OCI-LY3 (cell line): ENCODE data around the gene BZW2.

ENCODE experiments used
- H2AFZ ChIP-seq: fragments of 200-600, 300-600 bp; shearing (Covaris generic); 2 replicates; pipeline ENCODE4 v1.6.0; 2014; ENCODE audit warnings: antibody characterized with exemption, low read depth, low read length
- H3K27ac ChIP-seq: fragments of 200-600, 300-600 bp; sonication (generic); 2 replicates; pipeline ENCODE4 v1.5.1; 2014; ENCODE audit warnings: mild to moderate bottlenecking, low read length, moderate library complexity, mixed read lengths
- H3K27me3 ChIP-seq: fragments of 200-600, 300-600 bp; sonication (generic); 2 replicates; pipeline ENCODE4 v1.6.1; 2014; ENCODE audit warnings: low read depth, low read length, mixed read lengths
- H3K36me3 ChIP-seq: fragments of 200-600, 300-600 bp; sonication (generic); replicated peaks from 2 replicates; pipeline ENCODE3; 2014; ENCODE audit warnings: low read depth, low read length, mixed read lengths
- H3K4me1 ChIP-seq: fragments of 300-600, 200-600 bp; sonication (generic); 2 replicates; pipeline ENCODE4 v1.6.1; 2014; ENCODE audit warnings: low read length, mixed read lengths
- H3K4me2 ChIP-seq: fragments of 200-600, 300-600 bp; sonication (generic); 2 replicates; pipeline ENCODE4 v1.6.1; 2014; ENCODE audit warnings: low read length, mixed read lengths
- H3K4me3 ChIP-seq: fragments of 300-600, 200-600 bp; sonication (generic); 2 replicates; pipeline ENCODE4 v1.5.1; 2014; ENCODE audit warnings: antibody characterized with exemption, mild to moderate bottlenecking, low read length, moderate library complexity
- H3K79me2 ChIP-seq: fragments of 300-600, 200-600 bp; shearing (Covaris generic); 2 replicates; pipeline ENCODE4 v1.6.1; 2014; ENCODE audit warnings: mild to moderate bottlenecking, low read length, mixed read lengths
- H3K9ac ChIP-seq: fragments of 300-600, 200-600 bp; shearing (Covaris generic); 2 replicates; pipeline ENCODE4 v1.6.0; 2014; ENCODE audit warnings: mild to moderate bottlenecking, low read length, moderate library complexity
- H3K9me3 ChIP-seq: fragments of 200-600, 300-600 bp; shearing (Covaris generic); 2 replicates; pipeline ENCODE4 v1.6.1; 2014; ENCODE audit warnings: low read length, mixed read lengths; ENCODE audit not compliant: insufficient read depth
- H4K20me1 ChIP-seq: fragments of 200-600, 300-600 bp; sonication (generic); 2 replicates; pipeline ENCODE4 v1.6.1; 2016; ENCODE audit warnings: low read length, mixed read lengths; ENCODE audit not compliant: insufficient read depth
- EZH2phosphoT487 ChIP-seq: fragments of 200-600 bp; shearing (Covaris generic); IDR thresholded peaks from 2 replicates; pipeline ENCODE4 v1.6.1; 2018; ENCODE audit warnings: antibody characterized with exemption, mixed run types, low read depth
- TF ChIP-seq, protein P1 (sequence below): fragments of 200-600, 300-600 bp; sonication (generic); IDR thresholded peaks from 2 replicates; pipeline ENCODE4 v1.5.1; 2014; ENCODE audit warnings: antibody characterized with exemption, low read length, low read depth

BZW2 gene

DNA sequence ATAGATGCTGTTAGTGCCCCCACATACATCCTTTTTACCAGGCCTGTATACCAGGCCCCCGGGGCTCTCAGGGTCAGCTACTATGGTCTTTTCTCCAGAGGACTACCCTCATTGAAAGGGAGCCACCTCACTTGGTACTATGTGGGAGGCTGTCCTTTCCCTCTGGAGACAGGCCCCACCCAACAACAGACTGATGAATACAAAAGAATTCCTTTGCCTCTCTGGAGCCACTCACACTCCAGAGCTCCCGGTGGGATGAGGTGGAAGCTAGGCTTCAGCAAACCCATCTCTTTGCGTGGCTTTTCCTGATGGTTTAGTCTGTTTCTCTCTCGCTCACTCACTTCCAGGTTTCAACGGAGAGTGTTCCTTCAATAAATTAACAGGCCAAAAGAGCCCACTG lies 30.8 kb upstream of the BZW2 start:
- H3K9me3 ChIP-seq = no peaks in the 10 kb centered on the region
- H3K4me3 ChIP-seq = no peak overlapping the region
- H3K27ac ChIP-seq = no peak overlapping the region
- no peaks in the 10 kb centered on the region for H4K20me1 ChIP-seq
- no peaks in the 10 kb centered on the region for H3K79me2 ChIP-seq
- TF ChIP-seq, protein P1, sequence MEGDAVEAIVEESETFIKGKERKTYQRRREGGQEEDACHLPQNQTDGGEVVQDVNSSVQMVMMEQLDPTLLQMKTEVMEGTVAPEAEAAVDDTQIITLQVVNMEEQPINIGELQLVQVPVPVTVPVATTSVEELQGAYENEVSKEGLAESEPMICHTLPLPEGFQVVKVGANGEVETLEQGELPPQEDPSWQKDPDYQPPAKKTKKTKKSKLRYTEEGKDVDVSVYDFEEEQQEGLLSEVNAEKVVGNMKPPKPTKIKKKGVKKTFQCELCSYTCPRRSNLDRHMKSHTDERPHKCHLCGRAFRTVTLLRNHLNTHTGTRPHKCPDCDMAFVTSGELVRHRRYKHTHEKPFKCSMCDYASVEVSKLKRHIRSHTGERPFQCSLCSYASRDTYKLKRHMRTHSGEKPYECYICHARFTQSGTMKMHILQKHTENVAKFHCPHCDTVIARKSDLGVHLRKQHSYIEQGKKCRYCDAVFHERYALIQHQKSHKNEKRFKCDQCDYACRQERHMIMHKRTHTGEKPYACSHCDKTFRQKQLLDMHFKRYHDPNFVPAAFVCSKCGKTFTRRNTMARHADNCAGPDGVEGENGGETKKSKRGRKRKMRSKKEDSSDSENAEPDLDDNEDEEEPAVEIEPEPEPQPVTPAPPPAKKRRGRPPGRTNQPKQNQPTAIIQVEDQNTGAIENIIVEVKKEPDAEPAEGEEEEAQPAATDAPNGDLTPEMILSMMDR = no peak
- no peak for TF ChIP-seq EZH2phosphoT487
- no peak overlapping the region for H3K4me2 ChIP-seq
- H3K27me3 ChIP-seq = no peaks in the 10 kb centered on the region
- peaks cover 12% of the 10 kb centered on the region for H3K4me1 ChIP-seq
- no peak overlapping the region for H3K9ac ChIP-seq
- H3K36me3 ChIP-seq = peaks cover 5% of the 10 kb centered on the region
- H2AFZ ChIP-seq = no peak overlapping the region

DNA sequence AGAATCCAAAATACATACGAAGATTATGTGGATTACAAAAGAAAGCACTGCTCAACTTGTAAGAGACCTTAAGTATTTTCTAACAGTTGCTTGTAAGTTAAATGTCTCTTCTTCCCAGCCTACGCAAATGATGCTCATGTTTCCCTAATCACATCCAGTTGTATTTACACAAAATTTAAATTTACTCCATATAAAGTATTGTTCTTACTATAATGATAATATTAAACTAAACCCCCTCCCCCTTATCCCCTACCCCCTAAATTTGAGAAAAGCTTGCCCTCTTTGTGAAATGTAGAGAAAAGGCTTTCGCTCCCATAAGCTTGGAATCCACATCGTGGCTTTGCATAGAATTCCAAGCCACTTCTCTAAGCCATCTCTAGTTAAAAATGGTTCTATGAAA lies 29.9 kb upstream of the BZW2 start:
- Histone ChIP-seq H3K4me3 (no peak overlapping the region), H3K27me3 (no peaks in the 10 kb centered on the region), H4K20me1 (no peaks in the 10 kb centered on the region), H3K9ac (no peak overlapping the region), H3K9me3 (no peaks in the 10 kb centered on the region), H3K4me1 (peaks cover 12% of the 10 kb centered on the region), H3K79me2 (no peaks in the 10 kb centered on the region), H3K4me2 (no peak overlapping the region), H3K36me3 (peaks cover 11% of the 10 kb centered on the region), H2AFZ (no peak overlapping the region), H3K27ac (no peak overlapping the region)
- no peak for TF ChIP-seq EZH2phosphoT487
- TF ChIP-seq, protein P1 = no peak

DNA sequence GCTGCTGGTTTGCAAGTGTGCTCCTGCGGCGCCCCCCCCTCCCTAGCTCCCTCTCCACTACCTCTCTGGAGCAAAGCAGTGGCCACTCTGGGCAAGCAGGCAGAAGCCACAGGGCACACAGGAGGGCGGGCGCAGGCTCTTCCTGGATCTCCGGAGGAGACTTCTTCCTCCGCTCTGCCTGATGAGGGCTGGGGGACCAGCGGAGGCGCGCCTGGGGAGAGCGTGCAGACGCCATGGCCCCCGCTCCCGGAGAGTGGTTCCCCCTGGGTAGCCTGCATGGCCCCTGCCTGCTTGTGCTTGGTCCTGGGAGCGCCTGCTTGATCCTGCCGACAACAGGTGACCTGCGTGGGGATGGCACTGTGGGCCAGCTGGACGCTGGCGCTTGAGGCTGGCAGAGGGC lies 29.4 kb upstream of the BZW2 start:
- Histone ChIP-seq H3K4me1 (peaks cover 12% of the 10 kb centered on the region), H3K9me3 (no peaks in the 10 kb centered on the region), H3K36me3 (peaks cover 11% of the 10 kb centered on the region), H3K27ac (no peak overlapping the region), H2AFZ (no peak overlapping the region), H3K27me3 (no peaks in the 10 kb centered on the region), H3K9ac (no peak overlapping the region), H3K79me2 (no peaks in the 10 kb centered on the region), H3K4me2 (no peak overlapping the region), H4K20me1 (no peaks in the 10 kb centered on the region), H3K4me3 (no peak overlapping the region)
- TF ChIP-seq EZH2phosphoT487 = no peak
- TF ChIP-seq, protein P1 = no peak

GRCh38 chr7:16619979-16620408 lies 26.0 kb upstream of the BZW2 start:
- H3K27me3 ChIP-seq = no peaks in the 10 kb centered on the region
- TF ChIP-seq, protein P1 = no peak
- TF ChIP-seq EZH2phosphoT487 = no peak
- peaks cover 12% of the 10 kb centered on the region for H3K4me1 ChIP-seq
- H4K20me1 ChIP-seq = no peaks in the 10 kb centered on the region
- H3K9ac ChIP-seq = no peak overlapping the region
- H2AFZ ChIP-seq = no peak overlapping the region
- peak overlapping the region; percentile 79 for H3K27ac ChIP-seq
- no peaks in the 10 kb centered on the region for H3K9me3 ChIP-seq
- H3K36me3 ChIP-seq = peaks cover 11% of the 10 kb centered on the region
- no peaks in the 10 kb centered on the region for H3K79me2 ChIP-seq
- H3K4me3 ChIP-seq = peak overlapping the region; percentile 22; the same call in 1 of the 2 replicates
- peak overlapping the region; percentile 58 for H3K4me2 ChIP-seq
